Measurements from ENCODE around the gene TULP4. TPM values are rescaled to one million over a fixed set of nuclear protein-coding genes. Genes with fewer than 3 reads are reported as not detected.

TULP4 gene
- total and polyA plus RNA-seq, 10 donors: 1.8 to 143 (median 78.1) TPM

- Histone ChIP-seq H3K9me3 (no peaks in the 10 kb centered on the region), H3K27ac (no peak overlapping the region), H3K27me3 (replicated peaks in 1 of 7) (no peaks in the 10 kb centered on the region), H3K4me1 (peaks cover 0 to 17% (median 11%) of the 10 kb centered on the region in 6 donors), H3K4me3 (no peak overlapping the region), H3K36me3 (peaks cover 0 to 6% (median 0%) of the 10 kb centered on the region in 6 donors)
- TF ChIP-seq, protein P1, sequence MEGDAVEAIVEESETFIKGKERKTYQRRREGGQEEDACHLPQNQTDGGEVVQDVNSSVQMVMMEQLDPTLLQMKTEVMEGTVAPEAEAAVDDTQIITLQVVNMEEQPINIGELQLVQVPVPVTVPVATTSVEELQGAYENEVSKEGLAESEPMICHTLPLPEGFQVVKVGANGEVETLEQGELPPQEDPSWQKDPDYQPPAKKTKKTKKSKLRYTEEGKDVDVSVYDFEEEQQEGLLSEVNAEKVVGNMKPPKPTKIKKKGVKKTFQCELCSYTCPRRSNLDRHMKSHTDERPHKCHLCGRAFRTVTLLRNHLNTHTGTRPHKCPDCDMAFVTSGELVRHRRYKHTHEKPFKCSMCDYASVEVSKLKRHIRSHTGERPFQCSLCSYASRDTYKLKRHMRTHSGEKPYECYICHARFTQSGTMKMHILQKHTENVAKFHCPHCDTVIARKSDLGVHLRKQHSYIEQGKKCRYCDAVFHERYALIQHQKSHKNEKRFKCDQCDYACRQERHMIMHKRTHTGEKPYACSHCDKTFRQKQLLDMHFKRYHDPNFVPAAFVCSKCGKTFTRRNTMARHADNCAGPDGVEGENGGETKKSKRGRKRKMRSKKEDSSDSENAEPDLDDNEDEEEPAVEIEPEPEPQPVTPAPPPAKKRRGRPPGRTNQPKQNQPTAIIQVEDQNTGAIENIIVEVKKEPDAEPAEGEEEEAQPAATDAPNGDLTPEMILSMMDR (IDR thresholded peaks at IDR 0.05 in 8 of 11, conservative IDR thresholded peaks at IDR 0.05 in 3 of 11): no peak
- TF ChIP-seq POLR2A (IDR thresholded peaks at IDR 0.05) (no peak), POLR2AphosphoS5 (IDR thresholded peaks at IDR 0.05) (no peak)
- intact Hi-C loops (cut with DNase I; ENCODE audit: low total_unique reads): no loop called here
- WGBS, 5 donors: 93 to 98% (median 97%) methylated on average over 9 of the region's 9 CpGs
- DNase-seq: no peak
Observed at GRCh38 chr6:158266131-158266530, 46.1 kb upstream of the TULP4 start.

- Histone ChIP-seq H3K4me1 (peaks cover 0 to 32% (median 14%) of the 10 kb centered on the region in 6 donors), H3K36me3 (peaks cover 0 to 6% (median 0%) of the 10 kb centered on the region in 6 donors), H3K9me3 (no peaks in the 10 kb centered on the region), H3K27me3 (replicated peaks in 1 of 7) (no peaks in the 10 kb centered on the region), H3K4me3 (no peak overlapping the region), H3K27ac (no peak overlapping the region)
- intact Hi-C loops (cut with DNase I; ENCODE audit: low total_unique reads): no loop called here
- no peak for TF ChIP-seq POLR2AphosphoS5 (IDR thresholded peaks at IDR 0.05)
- TF ChIP-seq POLR2A (IDR thresholded peaks at IDR 0.05): no peak
- TF ChIP-seq, protein P1 (IDR thresholded peaks at IDR 0.05 in 8 of 11, conservative IDR thresholded peaks at IDR 0.05 in 3 of 11): no peak
- no peak for DNase-seq
- WGBS, 5 donors: 83 to 89% (median 85%) methylated on average over 2 of the region's 2 CpGs
Observed at GRCh38 chr6:158268361-158269147, 43.7 kb upstream of the TULP4 start.

- no peaks in the 10 kb centered on the region for H3K27me3 ChIP-seq (replicated peaks in 1 of 7)
- H3K36me3 ChIP-seq: peaks cover 0 to 6% (median 0%) of the 10 kb centered on the region in 6 donors
- no peak overlapping the region for H3K4me3 ChIP-seq
- WGBS, 5 donors: 92 to 99% (median 98%) methylated on average over 3 of the region's 3 CpGs
- TF ChIP-seq, protein P1 (IDR thresholded peaks at IDR 0.05 in 8 of 11, conservative IDR thresholded peaks at IDR 0.05 in 3 of 11): no peak
- no peak for TF ChIP-seq POLR2A (IDR thresholded peaks at IDR 0.05)
- TF ChIP-seq POLR2AphosphoS5 (IDR thresholded peaks at IDR 0.05): no peak
- H3K27ac ChIP-seq: no peak overlapping the region
- H3K9me3 ChIP-seq: no peaks in the 10 kb centered on the region
- intact Hi-C loops (cut with DNase I; ENCODE audit: low total_unique reads): no loop called here
- H3K4me1 ChIP-seq: peaks cover 0 to 32% (median 14%) of the 10 kb centered on the region in 6 donors
- DNase-seq: no peak
Observed at GRCh38 chr6:158269657-158270056, 42.6 kb upstream of the TULP4 start.

- intact Hi-C loops (cut with DNase I; ENCODE audit: low total_unique reads): no loop called here
- DNase-seq: no peak
- 85 to 90% (median 88%) methylated on average over 11 of the region's 11 CpGs for WGBS, 5 donors
- Histone ChIP-seq H3K27me3 (replicated peaks in 1 of 7) (no peaks in the 10 kb centered on the region), H3K9me3 (no peaks in the 10 kb centered on the region), H3K36me3 (peaks cover 0 to 6% (median 0%) of the 10 kb centered on the region in 6 donors), H3K27ac (peak overlapping the region; percentile 2 to 70 (median 40)), H3K4me1 (peaks cover 0 to 32% (median 14%) of the 10 kb centered on the region in 6 donors), H3K4me3 (no peak overlapping the region)
- TF ChIP-seq POLR2A (IDR thresholded peaks at IDR 0.05): no peak
- TF ChIP-seq, protein P1 (IDR thresholded peaks at IDR 0.05 in 8 of 11, conservative IDR thresholded peaks at IDR 0.05 in 3 of 11): no peak
- no peak for TF ChIP-seq POLR2AphosphoS5 (IDR thresholded peaks at IDR 0.05)
Observed at GRCh38 chr6:158270389-158271127, 41.7 kb upstream of the TULP4 start.
